ACHN (cell line): ENCODE results near the gene TBPL1.

Experiments used
- DNase-seq: peaks from one replicate; pipeline ENCODE4 v3.0.0-alpha.2; 2015
- in situ Hi-C: cut with HindIII; loops from 2 replicates; pipeline ENCODE4 v1.10.0; 2017; ENCODE audit warnings: low sequenced_read_pairs, low pct_ligation_motif_present, low pct_unique_long_range_greater_than_20kb

The TBPL1 gene

DNA sequence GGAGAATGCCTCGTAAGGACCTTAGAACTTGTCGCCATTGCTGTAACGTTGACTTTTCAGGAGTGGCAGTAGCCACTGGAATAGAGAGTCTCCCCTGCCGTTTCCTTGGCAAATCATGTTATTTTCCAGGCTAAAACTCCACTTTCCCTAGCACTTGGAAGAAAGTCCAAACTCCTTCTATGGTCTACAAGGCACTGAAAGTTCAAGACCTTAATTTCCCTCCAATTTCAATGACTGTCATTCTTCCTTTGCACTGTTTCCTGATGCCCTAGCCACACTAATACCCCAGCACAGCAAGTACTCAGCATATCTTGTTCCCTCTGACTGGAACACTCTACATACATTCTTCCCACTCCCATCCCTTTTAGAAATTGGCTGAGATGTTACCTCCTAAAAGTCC, 1.8 kb upstream of the TBPL1 start:
- DNase-seq = no peak
- in situ Hi-C loops = no loop called here

DNA sequence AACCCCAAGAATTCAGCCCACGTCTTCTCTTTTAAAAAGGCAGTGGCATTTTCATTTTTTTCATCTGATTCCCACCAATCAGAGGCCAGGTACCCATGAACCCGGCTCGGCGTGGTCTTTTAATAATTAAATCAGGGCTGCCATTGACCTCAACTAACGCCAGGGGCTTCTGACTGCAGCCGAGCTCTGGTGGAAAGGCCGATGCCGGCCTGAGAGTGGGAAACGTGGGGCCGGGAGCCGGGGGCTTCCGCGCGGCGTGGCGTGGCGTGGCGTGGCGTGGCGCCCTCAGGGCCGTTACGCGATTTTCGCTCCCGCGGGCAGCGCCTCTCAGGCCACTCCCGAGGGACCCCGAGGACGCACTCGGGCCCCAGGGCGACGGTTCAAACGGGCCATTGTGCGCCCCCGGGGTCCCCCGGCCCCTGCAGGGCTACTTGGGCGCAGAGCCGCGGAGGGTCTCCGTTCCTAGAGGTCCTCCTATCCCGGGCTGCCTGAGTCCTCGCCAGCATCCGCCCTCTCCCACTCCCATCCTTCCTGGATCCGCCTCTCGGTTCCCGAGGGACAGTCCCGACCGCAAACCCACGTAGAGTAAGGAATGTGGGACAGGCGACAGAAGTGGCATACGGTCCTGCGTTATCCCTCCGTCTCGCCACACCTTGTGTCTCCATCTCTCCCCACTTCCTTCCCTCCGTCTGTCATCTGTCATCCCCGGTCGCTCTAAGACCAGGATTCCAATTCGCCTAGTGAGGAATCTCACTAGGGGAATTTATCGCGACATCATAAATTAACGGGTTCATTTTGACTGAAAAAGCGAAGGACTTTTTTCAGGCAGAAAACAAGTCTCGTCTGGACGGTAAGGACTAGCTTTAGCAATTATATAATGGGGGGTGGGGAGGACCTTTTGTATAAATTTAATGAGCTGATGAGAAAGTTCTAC, 876 bp upstream of the TBPL1 start:
- in situ Hi-C loops = no loop called here
- DNase-seq = peak; percentile 78

DNA sequence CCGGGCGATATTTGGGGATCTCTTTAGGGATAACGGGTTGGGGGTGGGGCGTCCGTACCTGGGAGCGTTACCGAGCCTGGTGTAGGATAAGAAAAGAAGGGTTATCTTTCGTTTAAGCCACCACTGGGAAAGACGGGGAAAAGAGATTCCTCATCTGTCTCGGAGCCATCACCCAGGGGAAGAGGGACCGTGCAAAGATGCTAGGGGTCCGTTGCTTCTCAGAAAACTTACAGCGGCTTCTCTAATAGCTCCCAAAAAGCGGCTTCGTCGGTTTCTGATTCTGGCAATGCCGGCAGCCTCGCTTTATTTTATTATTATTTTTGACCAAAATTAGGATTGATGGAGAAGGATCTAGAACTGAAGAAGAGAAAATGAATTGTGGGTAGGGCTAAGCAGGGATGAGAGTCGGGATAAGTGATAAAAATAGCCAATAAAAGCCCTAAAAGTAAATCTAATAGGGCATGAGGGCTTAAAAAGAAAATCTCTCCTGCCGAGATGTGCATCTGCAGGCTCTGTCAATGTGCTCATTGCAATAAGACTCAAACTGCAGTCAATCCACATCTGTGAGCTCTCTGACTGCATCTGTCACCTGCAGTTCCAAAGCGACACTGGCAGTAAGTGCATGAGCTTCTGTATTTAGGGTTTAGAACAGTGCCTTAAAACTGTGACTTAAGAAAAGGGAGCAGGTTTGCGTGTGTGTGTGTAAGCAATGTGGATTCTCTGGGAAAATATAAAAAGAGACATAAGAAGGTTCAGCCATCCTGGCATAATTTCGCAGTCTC, 801 bp downstream of the TBPL1 start:
- in situ Hi-C loops = no loop called here

DNA sequence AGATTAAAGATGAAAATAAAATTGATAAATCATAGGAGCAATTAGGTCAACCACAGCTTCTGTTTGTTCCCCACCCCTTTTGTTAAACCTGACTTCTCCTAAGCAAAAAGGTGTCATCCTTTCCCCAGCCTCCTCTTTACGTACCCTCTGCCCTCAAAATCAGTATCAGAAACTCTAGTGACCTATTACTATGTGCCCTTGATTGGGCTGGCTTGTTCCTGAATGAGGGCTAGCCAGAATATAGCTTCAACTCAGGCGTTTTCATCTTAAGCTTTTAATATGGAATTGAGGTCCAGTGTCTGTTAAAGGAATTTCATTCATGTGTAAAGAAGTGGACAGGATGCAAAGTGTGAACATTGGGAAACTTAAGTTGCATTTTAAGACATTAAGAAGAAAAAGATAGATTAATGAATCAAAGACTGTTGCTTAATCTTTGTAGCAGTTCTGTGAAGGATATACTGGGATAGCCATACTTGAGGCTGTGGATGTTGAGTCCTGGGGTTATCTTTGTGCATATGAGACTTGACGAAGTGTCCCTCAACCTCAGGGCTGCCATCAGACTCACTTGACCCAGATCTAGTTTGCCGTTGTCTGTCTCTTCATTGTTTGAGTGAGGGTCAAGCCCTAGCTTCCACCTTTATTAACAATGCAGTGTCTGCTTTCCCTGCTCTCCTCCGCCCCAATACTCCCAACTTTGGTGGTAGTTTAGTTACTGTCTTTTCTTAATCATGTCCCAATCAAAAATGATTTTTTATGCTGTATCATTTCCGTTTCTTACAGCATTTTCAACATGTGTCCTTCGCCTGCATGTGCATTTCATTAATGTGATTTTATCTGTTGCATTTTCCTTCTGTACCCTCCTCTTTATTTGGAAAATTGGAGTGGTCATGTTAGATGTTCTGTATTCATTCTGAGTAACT, 1.9 kb downstream of the TBPL1 start:
- DNase-seq = no peak
- in situ Hi-C loops = no loop called here

More for the DNA sequence above, 801 bp downstream of the TBPL1 start:
- DNase-seq = no peak

DNA sequence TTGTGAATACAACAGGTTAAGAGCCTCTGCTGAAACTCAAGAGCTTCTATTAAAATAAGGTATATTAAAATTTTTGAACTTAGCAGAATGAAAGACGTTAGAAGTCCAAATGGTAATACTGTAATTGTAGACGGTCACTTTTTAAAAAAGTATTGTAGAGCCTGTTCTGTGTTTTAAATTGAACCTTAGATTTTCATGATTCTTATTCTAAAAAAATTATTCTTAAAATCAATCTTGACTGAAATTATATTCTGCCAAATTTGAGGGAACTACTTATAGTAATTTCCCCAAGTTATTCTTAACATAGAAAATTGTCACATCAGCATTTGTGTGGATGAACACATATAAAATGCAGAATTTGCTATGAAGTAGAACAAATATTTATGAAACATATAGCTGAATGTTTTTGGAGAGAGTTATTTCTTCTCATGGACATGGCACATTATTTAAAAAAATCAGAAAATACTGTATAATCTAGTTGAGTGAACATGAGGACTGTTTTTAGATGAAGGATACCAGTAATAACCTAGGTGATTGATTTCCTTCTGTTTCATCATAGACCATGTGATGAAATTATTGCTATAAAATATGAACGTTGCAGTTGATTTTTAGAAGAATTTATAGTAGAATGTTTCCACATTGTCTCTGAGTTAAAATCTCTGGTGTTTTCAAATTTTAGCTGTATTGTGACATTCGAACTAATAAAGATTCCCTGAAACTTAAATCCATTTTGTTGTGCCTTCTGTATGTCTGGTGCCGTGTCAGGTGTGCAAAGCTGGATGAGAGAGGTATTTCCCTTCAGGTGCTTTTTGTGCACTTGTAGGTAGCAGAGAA, 2.8 kb downstream of the TBPL1 start:
- in situ Hi-C loops = no loop called here
- DNase-seq = no peak

DNA sequence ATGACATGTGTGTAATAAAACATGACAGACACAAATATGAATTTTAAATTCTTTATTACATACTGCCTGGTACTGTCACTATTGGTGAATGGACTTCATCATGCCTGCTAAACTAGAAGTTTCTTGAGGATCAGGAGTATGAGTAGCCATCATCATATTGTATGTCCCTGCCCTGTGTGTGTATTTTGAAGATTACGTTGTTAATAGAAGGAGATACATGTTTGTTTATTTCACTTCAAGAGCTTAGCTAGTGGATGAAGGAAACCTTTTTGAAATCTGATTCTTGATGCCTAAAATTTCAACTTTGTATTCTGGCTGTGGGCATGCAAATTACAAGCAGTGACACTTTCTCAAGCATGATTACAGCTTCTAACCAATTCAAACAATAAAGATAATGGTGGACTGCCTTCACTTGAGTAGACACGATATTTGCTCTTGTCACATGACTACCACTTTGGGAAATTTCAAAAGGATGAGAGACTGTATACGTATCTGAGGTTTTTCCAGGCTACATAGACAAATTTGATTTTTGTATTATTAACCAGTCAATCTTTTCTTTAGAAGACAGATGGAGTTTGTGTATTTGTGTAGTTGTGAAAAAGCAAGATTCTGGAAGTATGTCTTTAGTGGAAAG, 3.5 kb downstream of the TBPL1 start:
- in situ Hi-C loops = no loop called here
- no peak for DNase-seq

DNA sequence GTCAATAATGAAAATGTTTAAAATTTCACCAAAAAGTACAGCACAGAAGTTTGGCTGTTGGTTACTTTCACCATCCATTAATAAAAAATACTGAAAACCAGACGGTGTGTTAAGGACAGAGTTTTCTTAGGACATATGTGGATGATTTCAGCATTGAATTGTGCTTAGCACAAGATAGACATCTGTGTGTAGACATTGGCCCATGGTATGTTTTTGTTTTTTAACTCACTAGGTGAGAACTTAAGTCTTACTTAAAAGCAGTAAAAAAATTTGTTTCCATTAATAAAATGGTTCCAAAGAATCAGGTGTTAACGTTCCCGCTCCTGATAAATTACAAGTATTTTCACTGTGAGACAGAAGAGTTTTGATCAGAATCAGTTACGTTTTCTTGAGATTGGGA, 4.2 kb downstream of the TBPL1 start:
- in situ Hi-C loops = no loop called here
- no peak for DNase-seq

DNA sequence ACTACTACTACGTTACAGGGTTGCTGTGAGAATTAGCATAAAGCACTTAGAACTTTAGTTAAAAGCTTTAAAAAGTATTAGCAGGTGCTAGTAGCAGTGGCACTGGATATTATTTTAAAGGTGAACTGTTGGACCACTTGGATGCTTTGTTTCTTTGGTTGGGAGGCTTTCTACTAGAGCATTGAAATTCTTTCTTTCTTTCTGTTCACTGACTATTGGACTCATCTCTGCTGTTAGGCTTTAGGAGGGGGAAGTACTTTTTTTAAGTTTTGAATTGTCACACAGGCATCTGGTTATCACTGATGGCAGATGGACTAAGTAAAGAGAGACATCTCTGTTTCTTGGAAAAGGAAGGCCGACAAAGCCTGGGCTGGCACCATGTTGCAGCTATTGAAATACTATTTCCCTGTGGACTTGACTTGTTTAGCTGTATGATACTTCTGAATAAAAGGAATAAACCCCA, 4.8 kb downstream of the TBPL1 start:
- no peak for DNase-seq
- in situ Hi-C loops = no loop called here

DNA sequence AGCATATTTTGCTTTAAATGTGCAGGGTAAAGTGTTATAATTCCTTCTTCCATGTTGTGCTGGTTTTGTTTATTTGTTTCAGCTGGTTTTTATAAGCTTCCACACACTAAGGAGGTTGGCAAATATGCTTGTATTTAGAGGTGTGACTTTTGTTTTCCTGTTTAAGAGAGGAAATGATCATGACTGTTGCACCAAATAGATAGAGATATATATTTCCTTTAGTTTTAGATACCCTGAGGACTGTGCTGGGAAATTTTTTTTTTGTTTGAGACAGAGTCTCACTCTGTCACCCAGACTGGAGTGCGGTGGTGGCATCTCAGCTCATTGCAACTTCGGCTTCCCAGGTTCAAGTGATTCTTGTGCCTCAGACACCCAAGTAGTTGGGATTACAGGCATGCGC, 5.8 kb downstream of the TBPL1 start:
- no peak for DNase-seq
- in situ Hi-C loops = no loop called here

DNA sequence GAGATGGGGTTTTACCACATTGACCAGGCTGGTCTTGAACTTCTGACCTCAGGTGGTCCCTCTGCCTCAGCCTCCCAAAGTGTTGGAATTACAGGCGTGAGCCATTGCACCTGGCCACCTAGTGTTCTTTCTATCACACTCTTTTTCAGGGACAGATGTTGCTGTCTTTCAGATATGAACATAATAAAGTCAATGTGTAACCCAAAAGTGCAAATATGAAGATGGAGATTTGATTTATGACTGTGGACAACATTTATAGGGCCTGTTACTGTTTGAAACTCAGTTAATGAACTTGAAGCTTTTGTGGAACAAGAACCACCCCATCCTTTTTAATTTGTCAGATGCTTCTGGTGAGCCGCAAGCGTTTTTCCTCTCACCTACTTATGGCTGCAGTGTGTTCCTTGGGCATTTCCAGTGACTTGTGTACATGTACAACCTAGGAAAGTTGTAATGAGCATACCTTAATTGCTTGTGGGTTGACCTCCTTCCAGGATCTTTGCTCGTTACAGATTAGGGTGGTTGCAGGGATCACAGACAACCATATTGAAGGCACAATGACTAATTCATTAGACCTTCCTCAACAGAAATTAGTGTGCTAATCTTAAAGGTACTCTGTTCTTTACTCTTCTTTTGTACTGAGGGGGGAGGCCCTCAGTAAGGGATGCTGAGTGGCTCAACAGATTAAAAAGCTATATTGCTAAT, 6.8 kb downstream of the TBPL1 start:
- no peak for DNase-seq
- in situ Hi-C loops = no loop called here

DNA sequence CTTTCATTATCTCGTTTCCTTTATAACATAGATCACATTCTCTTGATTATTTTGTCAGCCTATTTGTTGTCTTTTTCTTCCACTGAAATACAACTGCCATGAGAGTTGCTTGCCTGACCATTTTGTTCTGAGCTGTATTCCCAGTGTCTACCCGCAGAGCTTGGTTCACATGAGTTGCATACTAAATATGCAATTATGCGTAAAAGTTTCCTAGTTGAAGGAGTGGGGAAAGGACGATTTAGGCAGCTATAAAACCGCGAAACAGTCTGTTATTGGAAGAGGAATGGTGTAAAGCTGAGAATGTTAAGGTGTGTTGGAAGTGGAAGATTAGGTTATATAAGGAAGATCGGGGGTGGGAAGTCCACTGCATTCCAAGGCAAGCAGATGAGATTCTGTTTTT, 8.8 kb downstream of the TBPL1 start:
- in situ Hi-C loops = no loop called here
- DNase-seq = no peak

DNA sequence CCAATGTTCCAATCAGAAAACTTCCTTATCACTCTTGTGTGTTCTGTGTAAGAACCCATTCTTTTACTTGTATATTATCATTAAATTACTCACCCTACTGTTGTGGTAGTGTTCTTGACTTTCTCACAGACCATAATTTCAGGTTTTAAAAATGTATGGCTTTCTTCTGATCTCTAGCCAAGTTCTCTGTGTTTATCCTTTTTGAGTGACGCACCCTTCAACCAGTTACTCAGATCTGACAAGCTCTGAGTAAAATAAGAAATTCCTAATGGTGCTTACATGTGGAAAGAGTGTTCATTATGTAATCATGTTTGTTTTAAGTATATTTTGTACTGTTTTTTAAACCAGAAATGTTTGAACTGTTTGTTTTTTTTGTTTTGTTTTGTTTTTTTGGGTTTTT, 11.0 kb downstream of the TBPL1 start:
- in situ Hi-C loops = no loop called here
- DNase-seq = no peak

DNA sequence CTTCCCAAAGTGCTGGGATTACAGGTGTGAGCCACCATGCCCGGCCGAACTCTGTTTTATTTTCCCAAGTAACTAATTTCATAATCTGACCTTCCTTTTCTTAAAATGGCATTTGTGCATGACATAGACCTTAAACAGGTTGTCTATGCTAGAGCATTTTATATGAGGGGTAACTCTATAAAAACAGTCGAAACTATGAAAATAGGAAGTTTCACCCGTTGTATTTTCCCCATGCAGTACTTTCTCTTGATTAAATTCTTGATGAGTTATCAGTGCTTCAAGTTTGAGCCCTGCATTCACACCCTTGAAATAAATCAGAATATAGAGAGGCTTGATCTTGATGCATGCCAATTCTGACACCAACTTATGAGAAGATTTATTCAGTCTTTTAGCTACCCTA, 11.7 kb downstream of the TBPL1 start:
- no peak for DNase-seq
- in situ Hi-C loops = no loop called here

DNA sequence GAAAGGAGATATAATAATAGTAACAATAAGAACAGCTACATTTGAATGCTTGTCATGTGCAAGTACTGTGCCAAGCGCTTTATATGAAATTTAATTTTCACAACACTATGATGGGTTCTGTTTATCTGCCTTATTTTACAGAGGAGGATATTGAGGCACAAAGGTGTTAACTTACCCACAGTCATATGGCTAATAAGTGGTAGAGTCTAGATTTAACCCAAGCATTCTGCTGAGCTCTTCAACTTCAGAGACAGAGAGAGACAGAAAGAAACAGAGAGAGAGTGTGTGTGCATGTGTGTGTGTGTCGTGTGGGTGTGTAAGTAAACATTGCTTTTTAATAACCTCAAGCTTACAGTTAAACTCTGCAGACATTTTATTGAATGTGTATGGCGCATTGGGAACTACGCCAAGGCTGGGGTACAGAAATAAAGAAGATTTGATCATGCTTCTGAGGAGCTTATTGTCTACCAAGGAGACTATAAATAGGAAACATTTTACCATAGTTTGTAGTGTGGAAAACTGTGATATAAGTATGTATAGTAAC, 12.9 kb downstream of the TBPL1 start:
- in situ Hi-C loops = no loop called here
- no peak for DNase-seq

DNA sequence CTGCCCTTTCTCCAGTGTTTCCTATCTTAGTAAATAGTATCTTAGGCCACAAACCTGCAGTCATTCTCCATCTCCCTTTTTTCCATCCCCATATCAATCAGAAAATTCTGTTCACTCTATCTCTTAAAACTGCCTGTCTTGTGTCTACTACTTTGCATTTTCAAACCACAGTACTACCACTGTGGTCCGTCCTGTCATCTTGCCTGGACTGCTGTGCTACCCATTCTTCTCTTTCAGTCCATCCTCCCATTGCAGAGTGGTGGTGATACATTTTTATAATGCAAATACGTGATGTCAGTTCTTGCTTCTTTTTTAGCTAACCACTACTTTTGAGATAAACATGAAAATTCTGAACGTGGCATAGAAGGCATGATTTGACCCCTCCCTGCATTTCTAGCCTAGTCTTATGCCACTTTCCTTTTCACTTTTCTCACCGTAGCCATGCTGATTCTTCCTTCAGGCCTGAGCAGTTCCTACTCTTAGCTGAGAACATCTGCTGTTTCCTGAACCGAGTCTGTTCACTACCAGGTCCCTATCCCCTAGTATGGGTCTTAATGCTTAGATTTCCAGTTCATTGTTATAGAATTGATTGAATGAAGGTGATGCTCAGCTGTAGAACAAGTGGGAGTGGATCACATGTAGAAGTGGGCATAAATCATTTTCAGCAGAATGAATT, 13.8 kb downstream of the TBPL1 start:
- no peak for DNase-seq
- in situ Hi-C loops = no loop called here

DNA sequence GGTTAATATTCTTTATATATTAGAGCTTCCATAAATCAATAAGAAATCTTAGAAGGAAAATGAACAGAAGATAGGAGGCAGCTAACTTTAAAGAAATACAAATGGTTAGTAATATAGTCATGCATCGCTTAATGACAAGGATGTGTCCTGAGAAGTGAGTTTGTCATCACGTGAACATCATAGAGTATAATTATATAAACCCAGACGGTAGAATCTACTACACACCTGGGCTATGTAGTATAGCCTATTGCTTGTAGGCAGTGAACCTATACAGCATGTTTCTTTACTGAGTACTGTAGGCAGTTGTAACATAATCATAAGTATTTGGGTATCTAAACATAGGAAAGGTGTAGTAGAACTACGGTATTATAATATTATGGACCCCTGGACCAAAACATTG, 14.3 kb downstream of the TBPL1 start:
- in situ Hi-C loops = no loop called here
- DNase-seq = no peak
